Mesendoderm (in vitro differentiated cells): ENCODE results near the gene SEC16B.

Experiments
- DNase-seq: peaks from one replicate; pipeline ENCODE4 v3.0.0; 2013
- H2AK5ac ChIP-seq: 2 replicates; pipeline ENCODE4 v1.6.1; 2013; ENCODE audit warnings: low read length, inconsistent platforms
- H2BK120ac ChIP-seq: 2 replicates; pipeline ENCODE4 v1.6.1; 2013; ENCODE audit warnings: low read depth, mild to moderate bottlenecking, low read length, moderate library complexity, mixed read lengths
- H2BK15ac ChIP-seq: replicated peaks from 2 replicates; pipeline ENCODE4 v1.6.1; 2013; ENCODE audit warnings: low read depth, mild to moderate bottlenecking, moderate library complexity
- H2BK5ac ChIP-seq: 2 replicates; pipeline ENCODE4 v1.6.1; 2013; ENCODE audit warnings: low read length, inconsistent platforms
- H3K18ac ChIP-seq: 2 replicates; pipeline ENCODE4 v1.6.1; 2013; ENCODE audit warnings: mild to moderate bottlenecking, low read length, mixed read lengths
- H3K23ac ChIP-seq: one replicate; pipeline ENCODE4 v1.6.1; 2013; ENCODE audit warnings: low read length
- H3K27ac ChIP-seq: 2 replicates; pipeline ENCODE4 v1.5.1; 2013; ENCODE audit warnings: low read depth, mild to moderate bottlenecking, inconsistent platforms, low read length, moderate library complexity
- H3K27me3 ChIP-seq: 2 replicates; pipeline ENCODE4 v1.6.1; 2013; ENCODE audit warnings: low read length, control low read depth, mild to moderate bottlenecking, inconsistent platforms; ENCODE audit not compliant: insufficient read depth, poor library complexity
- H3K36me3 ChIP-seq: 2 replicates; pipeline ENCODE4 v1.6.1; 2013; ENCODE audit warnings: low read length, inconsistent platforms; ENCODE audit not compliant: control insufficient read depth, insufficient read depth
- H3K4ac ChIP-seq: one replicate; pipeline ENCODE4 v1.6.1; 2013; ENCODE audit warnings: low read depth, mild to moderate bottlenecking, low read length, moderate library complexity
- H3K4me1 ChIP-seq: 2 replicates; pipeline ENCODE4 v1.6.1; 2013; ENCODE audit warnings: low read depth, low read length, inconsistent platforms; ENCODE audit not compliant: control insufficient read depth
- H3K4me2 ChIP-seq: 2 replicates; pipeline ENCODE4 v1.6.1; 2013; ENCODE audit warnings: low read length
- H3K4me3 ChIP-seq: 2 replicates; pipeline ENCODE4 v1.5.1; 2013; ENCODE audit warnings: mild to moderate bottlenecking, low read length
- H3K56ac ChIP-seq: one replicate; pipeline ENCODE4 v1.6.1; 2013; ENCODE audit warnings: low read length
- H3K79me1 ChIP-seq: 2 replicates; pipeline ENCODE4 v1.6.1; 2013; ENCODE audit warnings: low read length, inconsistent platforms
- H3K79me2 ChIP-seq: 2 replicates; pipeline ENCODE4 v1.6.1; 2013; ENCODE audit warnings: mild to moderate bottlenecking, low read length; ENCODE audit not compliant: control insufficient read depth, insufficient read depth
- H3K9ac ChIP-seq: 2 replicates; pipeline ENCODE4 v1.6.1; 2013; ENCODE audit warnings: low read length, inconsistent platforms
- H4K5ac ChIP-seq: one replicate; pipeline ENCODE4 v1.6.1; 2013; ENCODE audit warnings: low read length
- H4K8ac ChIP-seq: one replicate; pipeline ENCODE4 v1.6.1; 2013; ENCODE audit warnings: low read depth, mild to moderate bottlenecking, control low read depth, low read length, moderate library complexity
- WGBS: extraction: QIAGEN DNeasy Blood & Tissue Kit; methylation state at CpG from one replicate; pipeline ENCODE4 v1.1.7; 2013; ENCODE audit warnings: low lambda C conversion rate, missing lambda C conversion rate; ENCODE audit not compliant: insufficient coverage; ENCODE audit errors: extremely low coverage; 5-methylcytosine and 5-hydroxymethylcytosine counted together

The SEC16B gene

GRCh38 chr1:177960939-177961622, 8.8 kb downstream of the SEC16B start:
- WGBS = no CpG with 5 or more reads among the region's 3 CpGs
- Histone ChIP-seq H2BK15ac (no peak overlapping the region), H3K23ac (no peak overlapping the region), H3K27ac (no peak overlapping the region), H3K4ac (no peak overlapping the region), H3K79me1 (no peaks in the 10 kb centered on the region), H3K56ac (no peak overlapping the region), H3K27me3 (no peaks in the 10 kb centered on the region), H3K4me1 (peaks cover 2% of the 10 kb centered on the region), H3K4me2 (no peak overlapping the region), H2AK5ac (no peak overlapping the region), H3K4me3 (no peak overlapping the region), H2BK120ac (no peak overlapping the region), H4K5ac (no peak overlapping the region), H3K18ac (no peak overlapping the region), H3K9ac (no peak overlapping the region), H3K79me2 (no peaks in the 10 kb centered on the region), H4K8ac (no peak overlapping the region), H2BK5ac (no peak overlapping the region), H3K36me3 (no peaks in the 10 kb centered on the region)
- no peak for DNase-seq

GRCh38 chr1:177959811-177960515, 9.9 kb downstream of the SEC16B start:
- H2BK5ac ChIP-seq = no peak overlapping the region
- no peak overlapping the region for H3K4me3 ChIP-seq
- H3K27ac ChIP-seq = no peak overlapping the region
- H3K79me2 ChIP-seq = no peaks in the 10 kb centered on the region
- H3K18ac ChIP-seq = no peak overlapping the region
- no peak overlapping the region for H3K4ac ChIP-seq
- WGBS = no CpG with 5 or more reads among the region's 5 CpGs
- DNase-seq = peak; percentile 33
- no peak overlapping the region for H3K23ac ChIP-seq
- H3K9ac ChIP-seq = no peak overlapping the region
- H3K56ac ChIP-seq = no peak overlapping the region
- H4K8ac ChIP-seq = no peak overlapping the region
- H2BK15ac ChIP-seq = no peak overlapping the region
- H3K27me3 ChIP-seq = no peaks in the 10 kb centered on the region
- H3K4me2 ChIP-seq = no peak overlapping the region
- no peaks in the 10 kb centered on the region for H3K36me3 ChIP-seq
- H2AK5ac ChIP-seq = no peak overlapping the region
- H4K5ac ChIP-seq = no peak overlapping the region
- H2BK120ac ChIP-seq = no peak overlapping the region
- peaks cover 2% of the 10 kb centered on the region for H3K4me1 ChIP-seq
- no peaks in the 10 kb centered on the region for H3K79me1 ChIP-seq

- Histone ChIP-seq H3K9ac (no peak overlapping the region), H2BK120ac (no peak overlapping the region), H3K56ac (no peak overlapping the region), H2BK15ac (no peak overlapping the region), H4K5ac (no peak overlapping the region), H3K23ac (no peak overlapping the region), H3K4me1 (no peaks in the 10 kb centered on the region), H3K27me3 (no peaks in the 10 kb centered on the region), H3K79me2 (no peaks in the 10 kb centered on the region), H3K4ac (no peak overlapping the region), H3K4me2 (no peak overlapping the region), H4K8ac (no peak overlapping the region), H3K79me1 (no peaks in the 10 kb centered on the region), H2BK5ac (no peak overlapping the region), H3K36me3 (no peaks in the 10 kb centered on the region), H3K27ac (no peak overlapping the region), H3K18ac (no peak overlapping the region), H2AK5ac (no peak overlapping the region), H3K4me3 (no peak overlapping the region)
- WGBS = no CpG with 5 or more reads among the region's 7 CpGs
- DNase-seq = no peak
These were observed 11.8 kb downstream of the SEC16B start for GRCh38 chr1:177958092-177958491.

- Histone ChIP-seq H3K4ac (no peak overlapping the region), H3K79me1 (no peaks in the 10 kb centered on the region), H3K79me2 (no peaks in the 10 kb centered on the region), H2BK5ac (no peak overlapping the region), H3K4me2 (no peak overlapping the region), H2AK5ac (no peak overlapping the region), H2BK15ac (no peak overlapping the region), H3K18ac (no peak overlapping the region), H2BK120ac (no peak overlapping the region), H3K27ac (no peak overlapping the region), H4K5ac (no peak overlapping the region), H3K27me3 (no peaks in the 10 kb centered on the region), H3K4me1 (no peaks in the 10 kb centered on the region), H3K36me3 (no peaks in the 10 kb centered on the region), H3K23ac (no peak overlapping the region), H3K56ac (no peak overlapping the region), H3K9ac (no peak overlapping the region), H3K4me3 (no peak overlapping the region), H4K8ac (no peak overlapping the region)
- no peak for DNase-seq
- no CpG with 5 or more reads among the region's 2 CpGs for WGBS
These were observed 15.8 kb downstream of the SEC16B start for GRCh38 chr1:177954076-177954475.

GRCh38 chr1:177953549-177953948, 16.3 kb downstream of the SEC16B start:
- no peak overlapping the region for H2BK15ac ChIP-seq
- H3K9ac ChIP-seq = no peak overlapping the region
- H3K56ac ChIP-seq = no peak overlapping the region
- no peak overlapping the region for H2BK120ac ChIP-seq
- H3K4me2 ChIP-seq = no peak overlapping the region
- no peaks in the 10 kb centered on the region for H3K79me1 ChIP-seq
- no CpG with 5 or more reads among the region's 6 CpGs for WGBS
- no peak overlapping the region for H4K5ac ChIP-seq
- no peak overlapping the region for H3K4ac ChIP-seq
- no peaks in the 10 kb centered on the region for H3K79me2 ChIP-seq
- DNase-seq = no peak
- no peaks in the 10 kb centered on the region for H3K4me1 ChIP-seq
- no peak overlapping the region for H3K27ac ChIP-seq
- H3K27me3 ChIP-seq = no peaks in the 10 kb centered on the region
- H3K4me3 ChIP-seq = no peak overlapping the region
- no peak overlapping the region for H3K23ac ChIP-seq
- H2BK5ac ChIP-seq = no peak overlapping the region
- no peaks in the 10 kb centered on the region for H3K36me3 ChIP-seq
- no peak overlapping the region for H4K8ac ChIP-seq
- no peak overlapping the region for H2AK5ac ChIP-seq
- no peak overlapping the region for H3K18ac ChIP-seq
